A549 (cell line): ENCODE measurements around the gene FBXW9. TPM values are rescaled to one million over a fixed set of nuclear protein-coding genes. Genes with fewer than 3 reads are reported as not detected.
"Not testable (repeated sequence)": the region's sequence is repeated elsewhere in the genome, so short reads cannot be mapped to it uniquely, and the experiment has no call there.

Source experiments
- ATAC-seq, 2 experiments: fragments of 200-7000 bp in 1 of 2; fragments of >200 bp in 1 of 2; cut with Nextera tagmentation in 1 of 2; cut with Tn5 transposase in 1 of 2; 3 replicates each; pipeline versions ENCODE4 v1.8.0 to v1.9.1; 2018 to 2020; ENCODE audit warnings: mild to moderate bottlenecking in 1 of 2, moderate library complexity in 1 of 2
- CTCF ChIA-PET: fragments of 300-600 bp; sonication (Branson Sonifier 250); formaldehyde crosslinking; extraction: SDS; loops from one replicate; lab custom pipeline; 2021; ENCODE audit warnings: antibody characterized with exemption, inconsistent platforms; lab: Yijun Ruan, JAX
- POLR2A ChIA-PET: fragments of 350-600 bp; formaldehyde crosslinking; extraction: SDS; loops from one replicate; lab custom pipeline; 2021; ENCODE audit warnings: antibody characterized with exemption, inconsistent platforms; lab: Yijun Ruan, JAX
- DNase-seq, 2 experiments: peaks; one replicate each; pipeline versions ENCODE4 v3.0.0 to v3.0.0-alpha.2; 2011 to 2016; ENCODE audit warnings: low read depth in 1 of 2, low spot score in 1 of 2
- FAIRE-seq: peaks from 2 replicates; lab custom pipeline; 2011; peaks lifted over from hg19 to GRCh38; lab: Jason Lieb, UNC
- H3K27ac ChIP-seq, 2 experiments: fragments of >200 bp; sonication (Bioruptor Twin); formaldehyde crosslinking; 3 replicates each; pipeline ENCODE4 v1.5.1; 2016 to 2017
- H3K4me1 ChIP-seq: fragments of >200 bp; sonication (Bioruptor Twin); formaldehyde crosslinking; 3 replicates; pipeline ENCODE4 v1.6.1; 2016
- H3K4me2 ChIP-seq: fragments of >200 bp; sonication (Bioruptor Twin); formaldehyde crosslinking; 3 replicates; pipeline ENCODE4 v1.6.1; 2016
- H3K4me3 ChIP-seq: fragments of >200 bp; sonication (Bioruptor Twin); formaldehyde crosslinking; 3 replicates; pipeline ENCODE4 v1.5.1; 2016
- H3K9me3 ChIP-seq: fragments of >200 bp; sonication (Bioruptor Twin); formaldehyde crosslinking; 3 replicates; pipeline ENCODE4 v1.6.1; 2016
- CBX2 ChIP-seq: fragments of 200-600 bp; sonication (generic); IDR thresholded peaks from 2 replicates; pipeline ENCODE4 v1.6.1; 2016; ENCODE audit warnings: low read depth, mild to moderate bottlenecking, borderline replicate concordance
- CBX8 ChIP-seq: fragments of 200-600 bp; sonication (generic); IDR thresholded peaks from 2 replicates; pipeline ENCODE4 v1.6.1; 2016
- CEBPB ChIP-seq, 2 experiments: fragments of >200 bp in 1 of 2; sonication (Bioruptor Twin) in 1 of 2; formaldehyde crosslinking in 1 of 2; IDR thresholded peaks; 2 replicates each; pipeline ENCODE4 v1.6.1; 2012 to 2016
- CHD4 ChIP-seq: fragments of 200-600 bp; sonication (generic); IDR thresholded peaks from 2 replicates; pipeline ENCODE4 v1.6.1; 2016; ENCODE audit warnings: antibody characterized with exemption, mild to moderate bottlenecking, borderline replicate concordance
- EHF ChIP-seq: fragments of 250-450 bp; sonication (Bioruptor Pico); IDR thresholded peaks from 2 replicates; pipeline ENCODE4 v1.5.0; 2020; ENCODE audit warnings: mild to moderate bottlenecking
- ESRRA ChIP-seq: fragments of 150-350 bp; IDR thresholded peaks from 2 replicates; pipeline ENCODE4 v1.6.1; 2014; ENCODE audit warnings: mild to moderate bottlenecking, low read length, borderline replicate concordance
- FOSB ChIP-seq: fragments of 250-450 bp; sonication (Bioruptor Pico); IDR thresholded peaks from 2 replicates; pipeline ENCODE4 v1.5.0; 2020; ENCODE audit warnings: mild to moderate bottlenecking, moderate library complexity
- FOSL2 ChIP-seq, 2 experiments: fragments of 450-650 bp in 1 of 2; fragments of >200 bp in 1 of 2; sonication (Bioruptor Twin) in 1 of 2; formaldehyde crosslinking; IDR thresholded peaks; 2 replicates each; pipeline versions ENCODE4 v1.5.0 to v1.6.1; 2016 to 2020; ENCODE audit warnings: mild to moderate bottlenecking in 1 of 2, moderate library complexity in 1 of 2
- HDAC2 ChIP-seq: fragments of 200-600 bp; sonication (generic); IDR thresholded peaks from 2 replicates; pipeline ENCODE4 v1.6.1; 2016
- KDM5A ChIP-seq: fragments of 200-600 bp; sonication (generic); IDR thresholded peaks from 2 replicates; pipeline ENCODE4 v1.6.1; 2016; ENCODE audit warnings: antibody characterized with exemption, mild to moderate bottlenecking
- MAFK ChIP-seq: fragments of 450-650 bp; IDR thresholded peaks from 2 replicates; pipeline ENCODE4 v1.6.1; 2014; ENCODE audit not compliant: partially characterized antibody
- MAZ ChIP-seq: fragments of 150-350 bp; IDR thresholded peaks from 2 replicates; pipeline ENCODE4 v1.6.1; 2014; ENCODE audit warnings: antibody characterized with exemption, low read depth, low read length, borderline replicate concordance
- NFE2L2 ChIP-seq: fragments of 150-350 bp; conservative IDR thresholded peaks from 2 replicates; pipeline ENCODE4 v1.6.1; 2014; ENCODE audit warnings: low read length
- RAD21 ChIP-seq, 2 experiments: fragments of >200 bp in 1 of 2; sonication (Bioruptor Twin) in 1 of 2; formaldehyde crosslinking in 1 of 2; IDR thresholded peaks in 1 of 2; conservative IDR thresholded peaks in 1 of 2; 2 replicates in 1 of 2; 3 replicates in 1 of 2; pipeline ENCODE4 v1.6.1; 2012 to 2018; ENCODE audit warnings: inconsistent platforms in 1 of 2
- RARB ChIP-seq: fragments of 250-450 bp; sonication (Bioruptor Pico); IDR thresholded peaks from 2 replicates; pipeline ENCODE4 v1.8.0; 2021; ENCODE audit warnings: mild to moderate bottlenecking, moderate library complexity
- RFX5 ChIP-seq: fragments of 450-650 bp; IDR thresholded peaks from 2 replicates; pipeline ENCODE4 v1.7.1; 2014; ENCODE audit warnings: antibody characterized with exemption, mild to moderate bottlenecking, moderate library complexity
- SMC3 ChIP-seq: fragments of >200 bp; sonication (Bioruptor Twin); formaldehyde crosslinking; IDR thresholded peaks from 3 replicates; pipeline ENCODE4 v1.6.1; 2018; ENCODE audit warnings: inconsistent platforms
- TP53 ChIP-seq: fragments of 250-450 bp; sonication (Bioruptor Pico); IDR thresholded peaks from 2 replicates; pipeline ENCODE4 v1.5.0; 2021; ENCODE audit warnings: mild to moderate bottlenecking, moderate library complexity
- ZFP36 ChIP-seq: fragments of 450-650 bp; IDR thresholded peaks from 2 replicates; pipeline ENCODE4 v1.6.1; 2014; ENCODE audit warnings: borderline replicate concordance; ENCODE audit not compliant: partially characterized antibody
- WGBS: methylation state at CpG from one replicate; pipeline ENCODE4 v1.1.6; 2017; ENCODE audit errors: missing lambda C conversion rate; 5-methylcytosine and 5-hydroxymethylcytosine counted together
- polyA plus RNA-seq, 4 experiments: library from polyadenylated mRNA; depleted of rRNA in 3 of 4; stranded (reverse); fragments of >200 nt; fragmentation: RNase III in 1 of 4; extraction: RNeasy Plus Mini Kit Qiagen cat#74134 plus additional on column Dnase treatment in 1 of 4; gene quantifications; 2 replicates in 3 of 4; 3 replicates in 1 of 4; pipeline ENCODE4 v1.2.3, GENCODE V29; 2011 to 2017
- TF ChIP-seq, protein P1 (sequence below): fragments of 200-600 bp; sonication (generic); IDR thresholded peaks from 2 replicates; pipeline ENCODE4 v1.6.1; 2016; ENCODE audit warnings: antibody characterized with exemption, mild to moderate bottlenecking, moderate library complexity
- TF ChIP-seq, protein P2 (sequence below): IDR thresholded peaks from 2 replicates; pipeline ENCODE4 v1.6.1; 2012
- TF ChIP-seq, protein P3 (sequence below): fragments of >200 bp; sonication (Bioruptor Twin); formaldehyde crosslinking; IDR thresholded peaks from 3 replicates; pipeline ENCODE4 v1.6.1; 2016

The FBXW9 gene
- polyA plus RNA-seq, 2 of the 4 experiments (the other 2 are of a cell fraction): 5.7 to 8.0 TPM

DNA sequence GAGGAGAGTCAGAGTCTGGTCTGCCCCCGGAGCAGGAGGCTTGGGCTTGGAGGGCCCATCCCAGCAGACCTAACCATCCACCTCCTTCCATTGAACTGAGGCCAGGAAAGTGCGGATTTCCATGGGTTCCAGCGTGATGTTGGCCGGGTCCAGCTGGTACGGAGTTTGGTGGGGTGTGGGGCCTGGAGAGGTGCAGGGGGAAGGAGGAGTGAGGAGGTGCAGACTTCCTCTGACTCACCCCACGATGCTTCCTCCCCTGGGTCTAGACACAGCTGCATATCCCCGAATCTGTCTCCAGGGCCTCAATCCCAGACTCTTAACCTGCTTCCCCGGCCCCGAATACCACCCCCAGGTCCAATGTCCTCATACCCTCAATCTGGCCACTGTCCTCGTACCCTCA is 49.9 kb downstream of the FBXW9 start (continued):
- TF ChIP-seq, protein P1, sequence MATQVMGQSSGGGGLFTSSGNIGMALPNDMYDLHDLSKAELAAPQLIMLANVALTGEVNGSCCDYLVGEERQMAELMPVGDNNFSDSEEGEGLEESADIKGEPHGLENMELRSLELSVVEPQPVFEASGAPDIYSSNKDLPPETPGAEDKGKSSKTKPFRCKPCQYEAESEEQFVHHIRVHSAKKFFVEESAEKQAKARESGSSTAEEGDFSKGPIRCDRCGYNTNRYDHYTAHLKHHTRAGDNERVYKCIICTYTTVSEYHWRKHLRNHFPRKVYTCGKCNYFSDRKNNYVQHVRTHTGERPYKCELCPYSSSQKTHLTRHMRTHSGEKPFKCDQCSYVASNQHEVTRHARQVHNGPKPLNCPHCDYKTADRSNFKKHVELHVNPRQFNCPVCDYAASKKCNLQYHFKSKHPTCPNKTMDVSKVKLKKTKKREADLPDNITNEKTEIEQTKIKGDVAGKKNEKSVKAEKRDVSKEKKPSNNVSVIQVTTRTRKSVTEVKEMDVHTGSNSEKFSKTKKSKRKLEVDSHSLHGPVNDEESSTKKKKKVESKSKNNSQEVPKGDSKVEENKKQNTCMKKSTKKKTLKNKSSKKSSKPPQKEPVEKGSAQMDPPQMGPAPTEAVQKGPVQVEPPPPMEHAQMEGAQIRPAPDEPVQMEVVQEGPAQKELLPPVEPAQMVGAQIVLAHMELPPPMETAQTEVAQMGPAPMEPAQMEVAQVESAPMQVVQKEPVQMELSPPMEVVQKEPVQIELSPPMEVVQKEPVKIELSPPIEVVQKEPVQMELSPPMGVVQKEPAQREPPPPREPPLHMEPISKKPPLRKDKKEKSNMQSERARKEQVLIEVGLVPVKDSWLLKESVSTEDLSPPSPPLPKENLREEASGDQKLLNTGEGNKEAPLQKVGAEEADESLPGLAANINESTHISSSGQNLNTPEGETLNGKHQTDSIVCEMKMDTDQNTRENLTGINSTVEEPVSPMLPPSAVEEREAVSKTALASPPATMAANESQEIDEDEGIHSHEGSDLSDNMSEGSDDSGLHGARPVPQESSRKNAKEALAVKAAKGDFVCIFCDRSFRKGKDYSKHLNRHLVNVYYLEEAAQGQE: no peak
- TF ChIP-seq KDM5A: no peak
- TF ChIP-seq ESRRA: no peak
- no peak for TF ChIP-seq SMC3
- TF ChIP-seq EHF (CRISPR knock-in tag): no peak
- no peak for TF ChIP-seq RAD21 (conservative IDR thresholded peaks at IDR 0.05 in 1 of 2, IDR thresholded peaks at IDR 0.05 in 1 of 2)
- no peak for TF ChIP-seq RFX5
- no peak for TF ChIP-seq MAFK

DNA sequence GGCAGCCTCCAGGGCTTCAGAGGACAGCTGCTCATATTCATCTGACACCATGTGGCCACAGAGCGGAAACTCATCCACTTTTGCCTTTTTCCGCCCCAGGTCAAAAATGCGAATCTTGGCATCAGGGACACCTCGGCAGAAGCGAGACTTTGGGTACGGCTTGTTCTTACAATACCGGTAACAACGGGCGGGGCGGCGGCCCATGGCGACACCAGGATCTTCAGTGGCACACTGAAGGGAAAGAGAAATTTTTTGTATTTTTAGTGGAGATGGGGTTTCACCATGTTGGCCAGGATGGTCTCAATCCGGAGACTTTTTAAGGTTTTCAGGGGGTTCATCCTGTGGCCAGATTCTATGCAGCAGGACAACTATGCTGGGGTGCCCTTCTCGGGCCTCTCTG is 52.7 kb downstream of the FBXW9 start:
- ATAC-seq, FAIRE-seq, DNase-seq: not testable (repeated sequence)

DNA sequence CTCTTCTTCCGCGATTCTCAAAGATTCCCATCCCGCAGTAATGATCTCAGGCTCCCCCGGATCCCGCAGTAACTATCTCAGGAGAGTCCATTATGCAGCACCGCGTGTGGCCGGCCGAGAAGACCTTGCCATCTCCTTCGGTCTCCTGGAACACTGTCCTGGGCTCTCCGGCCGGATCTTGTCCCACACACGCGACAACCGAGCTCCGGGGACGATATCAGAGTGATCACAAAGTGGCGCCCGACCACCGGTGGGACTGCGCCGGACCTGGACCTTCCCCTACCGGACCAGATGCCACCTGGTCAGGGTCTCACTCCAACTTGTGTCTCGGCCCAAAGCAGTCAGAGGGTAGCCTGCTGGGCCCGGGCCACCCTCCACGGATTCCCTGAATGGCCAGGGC is 53.9 kb downstream of the FBXW9 start:
- Histone ChIP-seq H3K4me1 (no peaks in the 10 kb centered on the region), H3K9me3 (peaks cover 16% of the 10 kb centered on the region; the same call in 1 of the 3 replicates)
- ATAC-seq: no peak
- no peak for DNase-seq
- no peak for FAIRE-seq
- no peak for TF ChIP-seq NFE2L2
- no peak for TF ChIP-seq KDM5A
- no peak for TF ChIP-seq CBX2
- TF ChIP-seq, protein P2, sequence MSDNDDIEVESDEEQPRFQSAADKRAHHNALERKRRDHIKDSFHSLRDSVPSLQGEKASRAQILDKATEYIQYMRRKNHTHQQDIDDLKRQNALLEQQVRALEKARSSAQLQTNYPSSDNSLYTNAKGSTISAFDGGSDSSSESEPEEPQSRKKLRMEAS: no peak
- TF ChIP-seq RARB: no peak
- TF ChIP-seq, protein P3, sequence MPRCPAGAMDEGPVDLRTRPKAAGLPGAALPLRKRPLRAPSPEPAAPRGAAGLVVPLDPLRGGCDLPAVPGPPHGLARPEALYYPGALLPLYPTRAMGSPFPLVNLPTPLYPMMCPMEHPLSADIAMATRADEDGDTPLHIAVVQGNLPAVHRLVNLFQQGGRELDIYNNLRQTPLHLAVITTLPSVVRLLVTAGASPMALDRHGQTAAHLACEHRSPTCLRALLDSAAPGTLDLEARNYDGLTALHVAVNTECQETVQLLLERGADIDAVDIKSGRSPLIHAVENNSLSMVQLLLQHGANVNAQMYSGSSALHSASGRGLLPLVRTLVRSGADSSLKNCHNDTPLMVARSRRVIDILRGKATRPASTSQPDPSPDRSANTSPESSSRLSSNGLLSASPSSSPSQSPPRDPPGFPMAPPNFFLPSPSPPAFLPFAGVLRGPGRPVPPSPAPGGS: no peak
- TF ChIP-seq CHD4: no peak
- no peak for TF ChIP-seq FOSB (CRISPR knock-in tag)
- TF ChIP-seq TP53 (CRISPR knock-in tag): no peak
- no peak for TF ChIP-seq ZFP36
- no peak for TF ChIP-seq MAZ
- TF ChIP-seq CBX8: no peak
- TF ChIP-seq MAFK: no peak
- TF ChIP-seq HDAC2: no peak
- no peak for TF ChIP-seq CEBPB (IDR thresholded peaks at IDR 0.05)
- TF ChIP-seq FOSL2 (IDR thresholded peaks at IDR 0.05): no peak
- TF ChIP-seq FOSL2 (CRISPR knock-in tag; IDR thresholded peaks at IDR 0.05): no peak
- TF ChIP-seq, all 56 proteins: peak for 0
- 92% methylated on average over 23 of the region's 26 CpGs for WGBS
- no peak overlapping the region for H3K4me3 ChIP-seq
- ChIA-PET CTCF (interaction anchor here (0.9 kb wide), 1 partner anchor 27 kb away, joined by 3 read pairs; a partner anchor contains a TSS), POLR2A (no interaction called here)
- H3K4me2 ChIP-seq: no peak overlapping the region
- no peak overlapping the region for H3K27ac ChIP-seq

More for the DNA sequence above, 52.7 kb downstream of the FBXW9 start:
- POLR2A ChIA-PET, H3K27ac ChIP-seq, H3K4me3 ChIP-seq, CTCF ChIA-PET, H3K4me1 ChIP-seq, H3K4me2 ChIP-seq: not testable (repeated sequence)
- 88% methylated on average over 14 of the region's 14 CpGs for WGBS
- H3K9me3 ChIP-seq: peaks cover 13% of the 10 kb centered on the region; the same call in 1 of the 3 replicates
